ENCODE data around the gene XYLT1.

DNA sequence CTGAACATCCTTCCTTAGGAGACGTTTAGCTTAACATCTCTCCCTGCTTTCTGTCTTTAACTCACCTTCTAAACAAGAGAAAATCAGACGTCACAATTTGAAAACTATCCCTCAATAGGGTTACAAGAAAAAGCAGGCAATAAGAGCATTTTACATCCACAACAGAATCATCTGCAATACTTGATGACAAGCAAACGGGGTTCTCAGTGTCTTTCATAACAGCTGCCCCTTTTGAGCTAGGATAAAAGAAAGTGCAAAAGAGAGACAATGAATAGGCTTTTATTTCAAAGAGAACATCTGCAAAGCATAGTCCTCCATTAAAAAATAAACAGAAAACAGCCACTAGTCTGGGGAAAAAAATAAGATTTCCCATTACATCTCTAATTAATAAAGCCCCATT is 13.2 kb downstream of the XYLT1 start:
- TF ChIP-seq, protein P1, sequence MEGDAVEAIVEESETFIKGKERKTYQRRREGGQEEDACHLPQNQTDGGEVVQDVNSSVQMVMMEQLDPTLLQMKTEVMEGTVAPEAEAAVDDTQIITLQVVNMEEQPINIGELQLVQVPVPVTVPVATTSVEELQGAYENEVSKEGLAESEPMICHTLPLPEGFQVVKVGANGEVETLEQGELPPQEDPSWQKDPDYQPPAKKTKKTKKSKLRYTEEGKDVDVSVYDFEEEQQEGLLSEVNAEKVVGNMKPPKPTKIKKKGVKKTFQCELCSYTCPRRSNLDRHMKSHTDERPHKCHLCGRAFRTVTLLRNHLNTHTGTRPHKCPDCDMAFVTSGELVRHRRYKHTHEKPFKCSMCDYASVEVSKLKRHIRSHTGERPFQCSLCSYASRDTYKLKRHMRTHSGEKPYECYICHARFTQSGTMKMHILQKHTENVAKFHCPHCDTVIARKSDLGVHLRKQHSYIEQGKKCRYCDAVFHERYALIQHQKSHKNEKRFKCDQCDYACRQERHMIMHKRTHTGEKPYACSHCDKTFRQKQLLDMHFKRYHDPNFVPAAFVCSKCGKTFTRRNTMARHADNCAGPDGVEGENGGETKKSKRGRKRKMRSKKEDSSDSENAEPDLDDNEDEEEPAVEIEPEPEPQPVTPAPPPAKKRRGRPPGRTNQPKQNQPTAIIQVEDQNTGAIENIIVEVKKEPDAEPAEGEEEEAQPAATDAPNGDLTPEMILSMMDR (IDR thresholded peaks at IDR 0.05) = no peak
- no peak for TF ChIP-seq POLR2A (IDR thresholded peaks at IDR 0.05)

Data from thyroid gland (tissue), 4 donors.